CD4-positive, alpha-beta memory T cell (primary cell): ENCODE data around the gene TLCD3A. TPM values are rescaled to one million over a fixed set of nuclear protein-coding genes. Genes with fewer than 3 reads are reported as not detected.
"Not testable (repeated sequence)": the region's sequence is repeated elsewhere in the genome, so short reads cannot be mapped to it uniquely, and the experiment has no call there.

ENCODE experiments used
- CTCF ChIA-PET: fragments of 350-600 bp; sonication (Branson Sonifier 250); formaldehyde crosslinking; loops from one replicate; lab custom pipeline; 2021; ENCODE audit warnings: inconsistent platforms; ENCODE audit not compliant: partially characterized antibody; lab: Charles Lee
- POLR2A ChIA-PET: fragments of 350-600 bp; sonication (Branson Sonifier 250); formaldehyde crosslinking; loops from one replicate; lab custom pipeline; 2021; ENCODE audit not compliant: partially characterized antibody; lab: Charles Lee
- DNase-seq, 5 donors: peaks; one replicate each; pipeline versions ENCODE4 v3.0.0 to v3.0.0-alpha.2; 2020 to 2022; ENCODE audit warnings: mixed read lengths in 1 of 5
- H3K27ac ChIP-seq: one replicate; pipeline ENCODE4 v1.7.0; 2013; ENCODE audit warnings: low read depth, low read length
- H3K27me3 ChIP-seq: 2 replicates; pipeline ENCODE4 v1.7.0; 2013; ENCODE audit warnings: mild to moderate bottlenecking, low read length, moderate library complexity; ENCODE audit not compliant: insufficient read depth
- H3K36me3 ChIP-seq: 2 replicates; pipeline ENCODE4 v1.7.0; 2013; ENCODE audit warnings: mild to moderate bottlenecking, low read length, moderate library complexity; ENCODE audit not compliant: insufficient read depth
- H3K4me1 ChIP-seq: 2 replicates; pipeline ENCODE4 v1.7.0; 2013; ENCODE audit warnings: mild to moderate bottlenecking, low read length, moderate library complexity; ENCODE audit not compliant: insufficient read depth
- H3K4me3 ChIP-seq, 2 donors: one replicate each; pipeline ENCODE4 v1.7.0; 2013; ENCODE audit warnings: low read length in 2 of 2, mild to moderate bottlenecking in 1 of 2
- H3K9me3 ChIP-seq, 2 donors: one replicate each; pipeline ENCODE4 v1.7.0; 2013; ENCODE audit warnings: low read length in 2 of 2, control low read depth in 1 of 2; ENCODE audit not compliant: control insufficient read depth in 1 of 2
- H3K27ac Mint-ChIP-seq, 7 donors: one replicate each; pipeline ENCODE4 v1.8.0; 2020 to 2021; ENCODE audit warnings: mixed read lengths in 7 of 7, mild to moderate bottlenecking in 6 of 7, inconsistent platforms in 3 of 7, moderate library complexity in 3 of 7
- H3K27me3 Mint-ChIP-seq, 2 donors: one replicate each; pipeline ENCODE4 v1.8.0; 2020 to 2021; ENCODE audit warnings: mixed read lengths in 2 of 2
- H3K36me3 Mint-ChIP-seq, 2 donors: one replicate each; pipeline ENCODE4 v1.8.0; 2020 to 2021; ENCODE audit warnings: mixed read lengths in 2 of 2, inconsistent platforms in 1 of 2, mild to moderate bottlenecking in 1 of 2
- H3K4me1 Mint-ChIP-seq, 4 donors: one replicate each; pipeline ENCODE4 v1.8.0; 2020 to 2021; ENCODE audit warnings: mixed read lengths in 4 of 4, mild to moderate bottlenecking in 1 of 4
- H3K4me3 Mint-ChIP-seq, 8 donors: one replicate each; pipeline ENCODE4 v1.8.0; 2020 to 2021; ENCODE audit warnings: mixed read lengths in 8 of 8, mild to moderate bottlenecking in 7 of 8, moderate library complexity in 6 of 8, inconsistent platforms in 3 of 8
- H3K9me3 Mint-ChIP-seq, 8 donors: one replicate each; pipeline ENCODE4 v1.8.0; 2020 to 2021; ENCODE audit warnings: mixed read lengths in 8 of 8, mild to moderate bottlenecking in 5 of 8, inconsistent platforms in 3 of 8, moderate library complexity in 1 of 8
- intact Hi-C: fragments of 100-400 bp; cut with micrococcal nuclease; formaldehyde crosslinking; loops from one replicate; pipeline ENCODE4 v1.15.1; 2023
- polyA plus RNA-seq, 2 donors: library from polyadenylated mRNA; unstranded; fragments of 300-500 nt; fragmentation: Illumina TruSeq; gene quantifications; one replicate each; pipeline ENCODE4 v1.2.3, GENCODE V29; 2021
- total RNA-seq, 2 experiments: library from RNA; stranded (reverse); gene quantifications; one replicate each; pipeline ENCODE4 v1.2.3, GENCODE V29; 2021

TLCD3A gene
- total and polyA plus RNA-seq, 4 experiments from 2014 or later, result 0.42 to 0.55 (median 0.47) TPM; not detected in 1

DNA sequence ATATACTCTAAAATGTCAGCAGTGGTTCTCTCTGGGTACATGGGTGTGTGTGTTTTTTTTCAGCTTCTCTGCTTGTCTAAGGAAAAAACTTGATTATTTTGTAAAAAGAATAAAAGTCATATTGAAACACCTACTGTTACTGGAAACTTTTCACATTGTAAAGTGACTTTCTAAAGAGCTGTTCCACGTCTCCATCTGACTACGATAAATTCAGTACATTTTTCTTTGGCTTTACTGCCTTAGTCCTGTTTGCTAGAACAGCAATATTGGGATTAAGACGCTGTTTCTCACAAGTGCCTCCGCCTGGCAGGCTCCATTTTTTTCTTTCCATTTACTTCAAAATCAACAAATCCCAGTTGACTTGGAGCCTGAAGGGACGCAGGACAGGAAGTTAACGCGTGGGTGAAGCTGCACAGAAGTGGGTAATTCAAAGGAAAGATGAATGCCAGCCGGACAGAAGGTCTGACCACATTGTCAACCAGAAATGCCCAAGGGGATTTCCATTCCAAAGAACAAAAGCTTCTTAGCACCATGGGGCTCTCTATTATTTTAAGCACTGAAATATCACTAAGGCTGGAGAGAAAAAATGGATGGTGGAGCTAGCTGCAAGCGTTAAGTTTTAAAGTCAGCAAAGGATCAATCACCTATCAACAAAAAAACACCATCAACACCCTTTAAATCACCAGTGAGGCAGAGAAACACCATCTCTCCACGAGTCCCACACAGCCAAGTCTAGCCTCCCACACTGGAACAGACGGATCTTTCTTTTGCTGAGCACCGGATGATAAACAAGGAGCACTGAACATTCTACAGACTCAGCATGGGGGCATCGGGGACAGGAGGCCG lies 41.3 kb downstream of the TLCD3A start:
- H3K9me3 ChIP-seq, result no peaks in the 10 kb centered on the region
- CTCF ChIA-PET, result no interaction called here
- H3K27me3 ChIP-seq, result no peaks in the 10 kb centered on the region
- Mint-ChIP-seq H3K27me3 (no peaks in the 10 kb centered on the region), H3K4me3 (no peak overlapping the region), H3K27ac (peak overlapping the region in 3 of 7 donors; percentile 42 to 55 (median 48)), H3K4me1 (peaks cover 5 to 20% (median 6%) of the 10 kb centered on the region in 4 donors), H3K36me3 (peaks cover 74 to 84% of the 10 kb centered on the region in 2 donors), H3K9me3 (no peaks in the 10 kb centered on the region)
- intact Hi-C loops, result no loop called here
- H3K4me3 ChIP-seq, result no peak overlapping the region
- no peak for DNase-seq
- peaks cover 74% of the 10 kb centered on the region for H3K36me3 ChIP-seq
- no peaks in the 10 kb centered on the region for H3K4me1 ChIP-seq
- H3K27ac ChIP-seq, result no peak overlapping the region
- POLR2A ChIA-PET, result interaction anchor here (1.9 kb wide), 1 partner anchor 9 kb away, joined by 8 read pairs; the partner anchor contains the start of genes GLOD4 and MRM3

DNA sequence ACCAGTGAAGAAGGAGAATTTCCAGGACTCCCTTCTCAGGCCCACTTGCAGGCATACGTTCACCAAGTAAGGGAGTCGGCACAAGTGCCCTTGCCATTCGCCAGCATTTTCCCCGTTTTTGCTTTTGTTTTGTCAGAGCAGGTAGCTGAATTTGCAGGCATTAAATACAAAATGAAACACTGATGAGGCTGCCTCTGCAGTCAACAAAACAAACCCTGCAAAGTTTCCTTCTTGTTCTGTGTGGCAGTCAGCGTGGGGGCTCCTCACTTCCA lies 41.9 kb downstream of the TLCD3A start:
- Histone ChIP-seq H3K9me3 (no peaks in the 10 kb centered on the region), H3K36me3 (peaks cover 72% of the 10 kb centered on the region), H3K4me3 (no peak overlapping the region), H3K4me1 (no peaks in the 10 kb centered on the region), H3K27me3 (no peaks in the 10 kb centered on the region), H3K27ac (no peak overlapping the region)
- peak overlapping the region in 3 of 7 donors; percentile 42 to 55 (median 48) for H3K27ac Mint-ChIP-seq
- no peaks in the 10 kb centered on the region for H3K9me3 Mint-ChIP-seq
- ChIA-PET CTCF (no interaction called here), POLR2A (interaction anchor here (1.9 kb wide), 1 partner anchor 8 kb away, joined by 8 read pairs; the partner anchor contains the start of genes GLOD4 and MRM3)
- intact Hi-C loops, result no loop called here
- H3K36me3 Mint-ChIP-seq, result peaks cover 70 to 83% of the 10 kb centered on the region in 2 donors
- no peak overlapping the region for H3K4me3 Mint-ChIP-seq
- DNase-seq, result no peak
- peaks cover 5 to 20% (median 6%) of the 10 kb centered on the region in 4 donors for H3K4me1 Mint-ChIP-seq
- H3K27me3 Mint-ChIP-seq, result no peaks in the 10 kb centered on the region

DNA sequence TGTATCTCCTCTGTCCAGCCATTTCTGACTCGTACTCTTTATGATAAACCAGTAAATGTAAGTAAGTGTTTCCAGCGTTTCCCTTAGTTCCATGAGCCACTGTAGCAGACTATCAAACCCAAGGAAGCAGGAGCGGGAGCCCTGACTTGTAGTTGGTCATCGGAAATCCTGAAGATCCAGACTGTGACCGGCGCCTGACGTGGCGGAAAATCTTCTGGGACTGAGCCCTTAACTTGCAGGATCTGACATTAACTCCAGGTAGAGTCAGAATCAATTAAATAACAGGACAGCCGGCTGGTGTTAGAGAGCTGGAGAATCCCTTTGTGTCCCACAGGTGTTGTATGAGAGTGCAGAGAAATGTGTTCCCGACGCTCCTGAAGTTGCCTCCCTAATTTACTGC lies 45.7 kb downstream of the TLCD3A start:
- Histone ChIP-seq H3K4me3 (no peak overlapping the region), H3K36me3 (peaks cover 49% of the 10 kb centered on the region), H3K4me1 (peaks cover 19% of the 10 kb centered on the region), H3K27me3 (no peaks in the 10 kb centered on the region), H3K9me3 (no peaks in the 10 kb centered on the region), H3K27ac (no peak overlapping the region)
- ChIA-PET POLR2A (interaction anchor here (1.6 kb wide), 1 partner anchor 26 kb away, joined by 6 read pairs; the partner anchor contains the start of gene GEMIN4), CTCF (interaction anchor here (1.6 kb wide), 1 partner anchor 203 kb away, joined by 4 read pairs; no protein-coding TSS in a partner anchor)
- peak overlapping the region in 1 of 7 donors; percentile 21 for H3K27ac Mint-ChIP-seq
- peak overlapping the region in 1 of 8 donors; percentile 6 for H3K4me3 Mint-ChIP-seq
- peaks cover 0 to 3% (median 0%) of the 10 kb centered on the region in 8 donors for H3K9me3 Mint-ChIP-seq
- intact Hi-C loops, result no loop called here
- H3K4me1 Mint-ChIP-seq, result peaks cover 18 to 42% (median 26%) of the 10 kb centered on the region in 4 donors
- DNase-seq, result no peak
- peaks cover 42 to 79% of the 10 kb centered on the region in 2 donors for H3K36me3 Mint-ChIP-seq
- no peaks in the 10 kb centered on the region for H3K27me3 Mint-ChIP-seq

DNA sequence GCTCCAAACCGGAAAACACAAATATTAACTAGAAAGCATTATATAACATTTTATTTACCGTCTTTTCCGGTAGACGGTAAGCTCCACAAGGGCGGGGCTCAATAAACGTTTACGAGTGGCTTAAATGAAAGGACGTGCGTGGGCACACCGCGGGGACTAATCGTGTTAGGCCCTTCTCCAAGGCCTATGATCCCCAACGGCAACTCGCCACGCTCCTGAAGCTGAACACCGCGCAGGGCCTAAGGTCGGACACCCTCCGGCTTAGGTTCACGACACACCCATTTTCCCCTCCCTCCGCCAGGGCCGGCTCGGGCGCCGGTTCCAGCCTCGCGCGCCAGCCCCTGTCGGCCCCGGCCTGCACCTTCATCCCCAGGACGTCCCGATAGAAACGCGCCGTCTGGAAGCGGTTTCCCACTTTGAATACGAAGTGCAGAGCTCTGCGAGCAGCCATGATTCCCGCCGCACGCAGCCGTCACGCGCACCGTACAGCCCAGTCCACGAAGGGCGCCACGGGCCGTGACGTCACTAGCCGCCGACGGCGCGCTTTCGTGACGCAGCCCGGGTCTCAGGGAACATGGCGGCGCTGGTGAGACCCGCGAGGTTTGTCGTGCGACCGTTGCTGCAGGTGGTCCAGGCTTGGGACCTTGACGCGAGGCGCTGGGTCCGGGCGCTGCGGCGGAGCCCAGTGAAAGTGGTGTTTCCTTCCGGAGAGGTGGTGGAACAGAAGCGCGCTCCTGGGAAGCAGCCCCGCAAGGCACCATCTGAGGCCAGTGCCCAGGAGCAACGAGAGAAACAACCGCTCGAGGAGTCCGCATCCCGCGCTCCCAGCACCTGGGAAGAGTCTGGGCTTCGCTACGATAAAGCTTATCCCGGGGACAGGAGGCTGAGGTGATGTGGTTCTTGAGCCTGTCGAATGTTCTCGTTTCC lies 49.7 kb downstream of the TLCD3A start, which contains the start of the genes GLOD4 and MRM3:
GLOD4 (minus strand) TSS at position 476 of the 927 bp plus-strand sequence; CDS start at position 451, 25 bp downstream.
MRM3 (plus strand) TSS at position 549 of the 927 bp plus-strand sequence; CDS start at position 575, 26 bp downstream.
- Histone ChIP-seq H3K36me3 (peaks cover 15% of the 10 kb centered on the region), H3K9me3 (no peaks in the 10 kb centered on the region), H3K4me1 (peaks cover 38% of the 10 kb centered on the region), H3K27me3 (no peaks in the 10 kb centered on the region), H3K27ac (peak within 1 kb of the TSS; percentile 90), H3K4me3 (peak within 1 kb of the TSS; percentile 99 to 100)
- Mint-ChIP-seq H3K27me3 (no peaks in the 10 kb centered on the region), H3K4me1 (peaks cover 22 to 43% (median 34%) of the 10 kb centered on the region in 4 donors), H3K9me3 (peaks cover 0 to 3% (median 0%) of the 10 kb centered on the region in 8 donors), H3K36me3 (peaks cover 12 to 54% of the 10 kb centered on the region in 2 donors), H3K27ac (peak within 1 kb of the TSS; percentile 96 to 99 (median 99)), H3K4me3 (peak within 1 kb of the TSS; percentile 94 to 98 (median 96))
- ChIA-PET CTCF (interaction anchor here (1.2 to 2.9 kb wide), 7 partner anchors 13 to 274 kb away, joined by 3 to 16 read pairs (median 6); partner anchors contain the start of genes GEMIN4 and TIMM22), POLR2A (interaction anchor here (0.9 to 3.5 kb wide), 13 partner anchors 8 to 365 kb away, joined by 3 to 37 read pairs (median 8); partner anchors contain the start of genes GEMIN4, NXN, TIMM22 and VPS53)
- peak; percentile 93 to 97 (median 95) for DNase-seq
- intact Hi-C loops, result loop anchor here (1.0 kb wide), 3 partner anchors 30 to 372 kb away; partner anchors contain the start of gene GEMIN4

DNA sequence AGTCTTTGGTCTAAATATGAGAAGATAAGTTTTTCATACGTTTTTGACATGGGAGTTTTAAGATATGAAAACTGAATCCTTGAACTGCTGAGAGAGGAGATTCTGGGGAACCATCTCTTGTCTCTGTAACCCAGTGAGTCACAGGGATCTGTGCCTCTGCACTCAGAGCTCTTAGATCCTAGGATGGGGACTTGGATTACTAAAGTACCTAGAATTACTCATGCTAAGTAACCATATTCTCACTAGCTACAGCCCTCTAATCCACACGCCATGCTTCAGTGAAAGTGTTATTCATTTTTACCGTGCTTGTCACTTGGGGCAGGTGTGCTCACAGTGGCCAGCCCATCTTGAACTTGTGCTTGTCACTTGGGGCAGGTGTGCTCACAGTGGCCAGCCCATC lies 51.7 kb downstream of the TLCD3A start:
- H3K4me1 Mint-ChIP-seq, result peaks cover 22 to 43% (median 36%) of the 10 kb centered on the region in 4 donors
- H3K36me3 Mint-ChIP-seq, result peaks cover 0 to 48% of the 10 kb centered on the region in 2 donors
- POLR2A ChIA-PET, result no interaction called here
- H3K4me3 ChIP-seq, result no peak overlapping the region
- intact Hi-C loops, result no loop called here
- H3K4me3 Mint-ChIP-seq, result peak overlapping the region in 7 of 8 donors; percentile 23 to 98 (median 63)
- no peak overlapping the region for H3K27ac ChIP-seq
- no peaks in the 10 kb centered on the region for H3K9me3 ChIP-seq
- H3K36me3 ChIP-seq, result peaks cover 15% of the 10 kb centered on the region
- DNase-seq, result no peak
- no peaks in the 10 kb centered on the region for H3K27me3 Mint-ChIP-seq
- H3K27me3 ChIP-seq, result no peaks in the 10 kb centered on the region
- H3K27ac Mint-ChIP-seq, result peak overlapping the region in 3 of 7 donors; percentile 16 to 99 (median 66)
- CTCF ChIA-PET, result interaction anchor here (1.3 kb wide), 1 partner anchor 212 kb away, joined by 3 read pairs; the partner anchor contains the start of gene TIMM22
- H3K9me3 Mint-ChIP-seq, result peaks cover 0 to 3% (median 0%) of the 10 kb centered on the region in 8 donors
- H3K4me1 ChIP-seq, result peaks cover 38% of the 10 kb centered on the region

DNA sequence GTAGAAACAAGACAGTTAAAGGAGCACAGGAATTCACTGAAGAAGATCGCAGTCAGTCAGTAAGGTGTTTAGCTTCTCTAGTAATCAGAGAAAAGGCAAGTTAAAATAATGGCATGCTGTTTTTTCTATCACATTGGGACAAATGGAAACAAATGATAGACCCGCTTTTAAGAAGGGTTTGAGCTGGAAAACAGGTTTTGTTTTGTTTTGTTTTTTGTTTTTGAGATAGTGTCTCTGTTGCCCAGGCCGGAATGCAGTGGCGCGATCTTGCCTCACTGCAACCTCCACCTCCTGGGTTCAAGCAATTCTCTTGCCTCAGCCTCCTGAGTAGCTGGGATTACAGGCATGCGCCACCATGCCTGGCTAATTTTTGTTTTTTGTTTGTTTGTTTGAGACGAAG lies 53.5 kb downstream of the TLCD3A start:
- H3K4me1 Mint-ChIP-seq, result peaks cover 19 to 37% (median 31%) of the 10 kb centered on the region in 4 donors
- H3K4me3 Mint-ChIP-seq, H3K4me3 ChIP-seq, H3K27me3 ChIP-seq, CTCF ChIA-PET, H3K9me3 Mint-ChIP-seq, H3K27ac ChIP-seq, H3K27me3 Mint-ChIP-seq, H3K27ac Mint-ChIP-seq, POLR2A ChIA-PET, H3K9me3 ChIP-seq, DNase-seq, intact Hi-C loops: not testable (repeated sequence)
- peaks cover 28% of the 10 kb centered on the region for H3K36me3 ChIP-seq
- peaks cover 31% of the 10 kb centered on the region for H3K4me1 ChIP-seq
- peaks cover 2 to 57% of the 10 kb centered on the region in 2 donors for H3K36me3 Mint-ChIP-seq
